ENCODE measurements around the gene TMEM138. TPM values are rescaled to one million over a fixed set of nuclear protein-coding genes. Genes with fewer than 3 reads are reported as not detected.

The TMEM138 gene
- total RNA-seq, 2 experiments from 2014 or later, result 38.6 to 47.0 TPM

- no peak for ATAC-seq
Measured at GRCh38 chr11:61353131-61354067, 8.8 kb upstream of the TMEM138 start.

GRCh38 chr11:61354208-61354607 is 8.0 kb upstream of the TMEM138 start:
- CTCF ChIA-PET, result interaction anchor here (0.6 to 16.8 kb wide), 4 partner anchors 15 to 60 kb away, joined by 3 to 181 read pairs (median 3); partner anchors contain the start of genes DDB1, TKFC and VWCE
- POLR2A ChIA-PET, result interaction anchor here (0.5 to 2.0 kb wide), 4 partner anchors 8 to 56 kb away, joined by 3 to 6 read pairs (median 4); partner anchors contain the start of gene TMEM138
- no peak for ATAC-seq
- Mint-ChIP-seq H3K27ac (no peak overlapping the region), H3K4me3 (no peak overlapping the region), H3K36me3 (ENCODE audit: low read depth) (peaks cover 14% of the 10 kb centered on the region), H3K9me3 (no peaks in the 10 kb centered on the region), H3K4me1 (ENCODE audit: low read depth) (peaks cover 19% of the 10 kb centered on the region), H3K27me3 (no peaks in the 10 kb centered on the region)
- intact Hi-C loops (cut with micrococcal nuclease), result no loop called here
- DNase-seq, result no peak
- TF ChIP-seq CTCF (IDR thresholded peaks at IDR 0.05), result no peak

More at GRCh38 chr11:61353131-61354067, 8.8 kb upstream of the TMEM138 start:
- intact Hi-C loops (cut with micrococcal nuclease), result no loop called here
- no peak overlapping the region for H3K4me3 Mint-ChIP-seq
- no peak for DNase-seq
- no peaks in the 10 kb centered on the region for H3K9me3 Mint-ChIP-seq
- ChIA-PET POLR2A (interaction anchor here (0.8 to 2.0 kb wide), 5 partner anchors 9 to 37 kb away, joined by 3 to 6 read pairs (median 3); partner anchors contain the start of gene TMEM138), CTCF (interaction anchor here (1.1 to 16.8 kb wide), 3 partner anchors 15 to 59 kb away, joined by 3 to 181 read pairs (median 3); partner anchors contain the start of genes DDB1, TKFC and VWCE)
- H3K27me3 Mint-ChIP-seq, result no peaks in the 10 kb centered on the region
- peaks cover 14% of the 10 kb centered on the region for H3K36me3 Mint-ChIP-seq (ENCODE audit: low read depth)
- H3K4me1 Mint-ChIP-seq (ENCODE audit: low read depth), result peaks cover 17% of the 10 kb centered on the region
- no peak for TF ChIP-seq CTCF (IDR thresholded peaks at IDR 0.05)
- H3K27ac Mint-ChIP-seq, result no peak overlapping the region

- Mint-ChIP-seq H3K27ac (peak overlapping the region; percentile 55), H3K9me3 (no peaks in the 10 kb centered on the region), H3K27me3 (no peaks in the 10 kb centered on the region), H3K4me1 (ENCODE audit: low read depth) (peaks cover 32% of the 10 kb centered on the region), H3K4me3 (no peak overlapping the region), H3K36me3 (ENCODE audit: low read depth) (peaks cover 11% of the 10 kb centered on the region)
- ATAC-seq, result no peak
- intact Hi-C loops (cut with micrococcal nuclease), result no loop called here
- CTCF ChIA-PET, result interaction anchor here (1.2 to 16.8 kb wide), 4 partner anchors 19 to 102 kb away, joined by 3 to 181 read pairs (median 6); partner anchors contain the start of genes DDB1 and TKFC
- TF ChIP-seq CTCF (IDR thresholded peaks at IDR 0.05), result no peak
- no peak for DNase-seq
- POLR2A ChIA-PET, result interaction anchor here (0.9 to 1.8 kb wide), 2 partner anchors 23 to 55 kb away, joined by 3 to 6 read pairs; no protein-coding TSS in a partner anchor
Measured at GRCh38 chr11:61356706-61357105, 5.5 kb upstream of the TMEM138 start.

- H3K36me3 Mint-ChIP-seq (ENCODE audit: low read depth), result peaks cover 14% of the 10 kb centered on the region
- DNase-seq (no peak), ATAC-seq (no peak)
- peak overlapping the region; percentile 55 for H3K27ac Mint-ChIP-seq
- ChIA-PET POLR2A (interaction anchor here (0.8 to 1.8 kb wide), 4 partner anchors 23 to 453 kb away, joined by 3 to 6 read pairs (median 3); no protein-coding TSS in a partner anchor), CTCF (interaction anchor here (1.4 to 16.8 kb wide), 3 partner anchors 19 to 103 kb away, joined by 3 to 181 read pairs (median 9); partner anchors contain the start of genes DDB1 and TKFC)
- no peaks in the 10 kb centered on the region for H3K9me3 Mint-ChIP-seq
- intact Hi-C loops (cut with micrococcal nuclease), result no loop called here
- H3K4me3 Mint-ChIP-seq, result no peak overlapping the region
- no peak for TF ChIP-seq CTCF (IDR thresholded peaks at IDR 0.05)
- H3K27me3 Mint-ChIP-seq, result no peaks in the 10 kb centered on the region
- H3K4me1 Mint-ChIP-seq (ENCODE audit: low read depth), result peaks cover 32% of the 10 kb centered on the region
Measured at GRCh38 chr11:61357233-61357893, 4.8 kb upstream of the TMEM138 start.
